Muscle layer of duodenum (tissue), 2 donors: ENCODE data around the gene PRKD2.
"Not testable (repeated sequence)": the region's sequence is repeated elsewhere in the genome, so short reads cannot be mapped to it uniquely, and the experiment has no call there.

Experiments
- H3K27ac ChIP-seq: one replicate; pipeline ENCODE4 v1.7.0; 2013; ENCODE audit warnings: mild to moderate bottlenecking, low read length
- H3K27me3 ChIP-seq: one replicate; pipeline ENCODE4 v1.7.0; 2013; ENCODE audit warnings: low read depth, mild to moderate bottlenecking, control low read depth, low read length
- H3K36me3 ChIP-seq, 2 donors: one replicate each; pipeline ENCODE4 v1.7.0; 2013; ENCODE audit warnings: low read length in 2 of 2, control low read depth in 1 of 2, mild to moderate bottlenecking in 1 of 2; ENCODE audit not compliant: insufficient read depth in 2 of 2, control insufficient read depth in 1 of 2
- H3K4me1 ChIP-seq, 2 donors: one replicate each; pipeline ENCODE4 v1.7.0; 2013; ENCODE audit warnings: low read length in 2 of 2, mild to moderate bottlenecking in 2 of 2, control low read depth in 1 of 2, moderate library complexity in 1 of 2; ENCODE audit not compliant: insufficient read depth in 2 of 2, control insufficient read depth in 1 of 2
- H3K4me3 ChIP-seq, 2 donors: one replicate each; pipeline ENCODE4 v1.7.0; 2013; ENCODE audit warnings: low read length in 2 of 2, low read depth in 1 of 2, mild to moderate bottlenecking in 1 of 2
- H3K9me3 ChIP-seq, 2 donors: one replicate each; pipeline ENCODE4 v1.7.0; 2013; ENCODE audit warnings: low read length in 2 of 2, control low read depth in 1 of 2, mild to moderate bottlenecking in 1 of 2; ENCODE audit not compliant: control insufficient read depth in 1 of 2
- donor health status: healthy.

The PRKD2 gene

DNA sequence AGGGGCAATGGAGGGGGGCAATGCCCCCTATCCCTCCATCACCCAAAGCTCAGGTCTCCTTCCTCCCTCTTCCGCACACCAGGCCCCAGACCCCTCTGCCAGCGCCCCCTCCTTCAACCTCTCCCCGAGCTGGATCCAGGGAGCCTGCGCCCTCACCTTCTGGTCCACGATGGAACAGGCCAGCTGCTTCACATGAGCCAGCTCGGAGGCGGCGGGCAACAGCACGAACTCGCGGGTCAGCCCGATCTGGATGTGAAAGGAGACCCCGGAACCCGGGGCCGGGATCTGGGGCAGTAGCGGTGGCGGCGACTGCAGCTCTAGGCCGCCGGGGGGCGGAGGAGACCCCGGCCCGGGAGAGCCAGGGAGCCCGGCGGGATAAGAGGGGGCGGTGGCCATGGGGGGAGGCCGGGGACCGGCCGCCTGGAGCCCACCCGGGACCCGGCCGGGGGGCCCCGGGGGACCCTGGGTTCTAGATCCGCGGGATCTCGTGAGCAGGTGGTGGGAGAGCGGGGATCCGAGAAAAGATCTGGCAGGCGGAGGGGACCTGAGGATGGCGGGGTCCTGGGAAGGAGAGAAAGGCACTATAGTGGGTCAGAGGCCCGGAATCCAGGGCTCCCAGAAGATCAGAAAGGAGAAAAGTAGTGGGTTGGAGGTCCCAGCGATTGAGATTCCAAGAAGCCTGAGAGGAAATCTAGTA lies 791 bp downstream of the PRKD2 start:
- no peaks in the 10 kb centered on the region for H3K27me3 ChIP-seq

GRCh38 chr19:46715620-46715974 lies 1.3 kb downstream of the PRKD2 start:
- peaks cover 4 to 25% of the 10 kb centered on the region in 2 donors for H3K4me1 ChIP-seq

More for the DNA sequence above, 791 bp downstream of the PRKD2 start:
- no peaks in the 10 kb centered on the region for H3K9me3 ChIP-seq
- H3K27ac ChIP-seq: peak overlapping the region; percentile 95
- peaks cover 4 to 25% of the 10 kb centered on the region in 2 donors for H3K4me1 ChIP-seq
- peaks cover 6 to 14% of the 10 kb centered on the region in 2 donors for H3K36me3 ChIP-seq
- peak overlapping the region; percentile 76 to 81 for H3K4me3 ChIP-seq

GRCh38 chr19:46714444-46715106 lies 2.3 kb downstream of the PRKD2 start:
- Histone ChIP-seq H3K36me3 (peaks cover 0 to 11% of the 10 kb centered on the region in 2 donors), H3K4me1 (peaks cover 4 to 25% of the 10 kb centered on the region in 2 donors), H3K27ac (peak overlapping the region; percentile 95), H3K9me3 (no peaks in the 10 kb centered on the region), H3K4me3 (peak overlapping the region; percentile 76 to 81), H3K27me3 (no peaks in the 10 kb centered on the region)

More at GRCh38 chr19:46715620-46715974, 1.3 kb downstream of the PRKD2 start:
- Histone ChIP-seq H3K36me3 (peaks cover 3 to 14% of the 10 kb centered on the region in 2 donors), H3K4me3 (peak overlapping the region; percentile 76 to 81), H3K27me3 (no peaks in the 10 kb centered on the region), H3K9me3 (no peaks in the 10 kb centered on the region), H3K27ac (peak overlapping the region; percentile 95)

DNA sequence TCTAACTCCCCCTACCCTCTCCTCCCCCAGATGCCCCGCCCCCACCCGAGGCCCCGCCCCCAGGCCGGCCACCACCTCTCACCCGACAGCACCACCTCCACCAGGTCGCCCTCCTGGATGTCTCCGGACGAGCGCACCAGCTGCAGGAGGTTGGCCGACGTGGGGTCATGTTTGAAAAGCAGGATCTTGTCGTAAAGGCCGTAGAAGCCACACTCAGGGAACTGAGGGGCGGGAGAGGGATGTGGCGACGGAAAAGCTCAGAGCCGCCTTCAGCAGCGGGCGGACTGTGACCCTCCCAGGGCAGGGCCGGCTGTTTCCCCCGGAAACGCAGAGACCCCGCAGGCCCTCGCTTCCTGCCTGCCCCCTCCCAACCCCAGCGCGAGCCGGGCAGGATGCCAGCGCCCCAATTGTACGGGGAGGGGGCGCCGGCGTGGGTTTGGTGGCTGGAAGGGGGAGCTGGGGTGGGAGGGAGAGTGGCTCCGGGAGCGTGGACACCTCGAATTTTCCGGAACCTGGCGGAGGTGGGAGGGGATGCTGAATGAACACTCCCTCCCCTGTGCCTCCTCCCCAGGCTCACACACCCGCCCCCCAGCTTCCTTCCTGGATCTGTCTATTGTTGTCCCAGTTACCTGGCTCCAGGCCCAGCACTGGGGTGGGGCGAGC lies 3.0 kb downstream of the PRKD2 start:
- peaks cover 4 to 25% of the 10 kb centered on the region in 2 donors for H3K4me1 ChIP-seq
- no peaks in the 10 kb centered on the region for H3K9me3 ChIP-seq
- H3K27ac ChIP-seq: no peak overlapping the region

DNA sequence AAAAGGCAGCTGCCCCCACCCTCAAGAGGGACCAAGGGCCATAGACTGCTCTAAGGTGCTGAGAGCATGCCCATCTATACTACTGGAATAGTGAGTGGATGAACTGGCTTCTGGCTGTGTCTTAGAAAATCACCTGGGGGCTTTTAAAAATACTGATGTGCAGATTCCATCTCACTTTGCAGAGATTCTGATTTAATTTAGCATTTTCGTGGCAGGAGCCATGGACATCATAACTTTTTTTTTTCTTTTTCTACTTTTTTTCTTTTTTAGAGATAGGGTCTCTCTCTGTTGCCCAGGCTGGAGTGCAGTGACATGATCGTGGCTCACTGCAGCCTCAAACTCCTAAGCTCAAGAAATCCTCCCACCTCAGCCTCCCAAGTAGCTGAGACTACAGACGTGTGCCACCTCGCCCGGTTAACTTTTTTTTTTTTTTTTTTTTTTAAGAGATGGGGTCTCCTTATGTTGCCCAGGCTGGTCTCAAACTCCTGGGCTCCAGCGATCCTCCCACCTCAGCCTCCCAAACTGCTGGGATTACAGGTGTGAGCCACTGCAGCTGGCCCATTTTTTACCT lies 4.1 kb downstream of the PRKD2 start:
- not testable (repeated sequence) for H3K27ac ChIP-seq, H3K4me3 ChIP-seq, H3K27me3 ChIP-seq, H3K9me3 ChIP-seq
- peaks cover 4 to 15% of the 10 kb centered on the region in 2 donors for H3K4me1 ChIP-seq
- H3K36me3 ChIP-seq: peaks cover 0 to 23% of the 10 kb centered on the region in 2 donors

More for the DNA sequence above, 3.0 kb downstream of the PRKD2 start:
- Histone ChIP-seq H3K27me3 (no peaks in the 10 kb centered on the region), H3K36me3 (peaks cover 0 to 15% of the 10 kb centered on the region in 2 donors), H3K4me3 (peak overlapping the region; percentile 55 to 81)

DNA sequence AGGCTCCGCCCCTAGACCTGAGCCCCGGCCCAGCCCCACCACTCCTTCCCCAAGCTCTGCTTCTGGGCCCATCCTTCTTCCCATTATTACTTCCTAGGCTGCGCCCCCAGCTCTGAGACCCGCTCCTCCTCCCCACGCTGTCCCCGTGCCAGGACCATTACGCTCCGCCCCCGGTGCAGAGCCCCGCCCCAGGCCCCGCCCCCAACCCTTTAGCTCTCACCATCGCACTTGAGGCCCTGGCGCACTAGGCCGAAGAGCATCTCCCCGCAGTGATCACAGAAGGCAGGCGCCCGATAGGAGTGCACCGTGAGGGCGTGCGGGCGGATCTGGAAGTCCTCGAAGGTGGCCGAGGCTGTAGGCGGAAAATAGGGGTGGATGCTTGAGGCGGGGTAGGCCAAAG lies 6.2 kb downstream of the PRKD2 start:
- Histone ChIP-seq H3K27ac (no peak overlapping the region), H3K36me3 (peaks cover 7 to 41% of the 10 kb centered on the region in 2 donors), H3K27me3 (no peaks in the 10 kb centered on the region)

GRCh38 chr19:46704379-46705076 lies 12.4 kb downstream of the PRKD2 start:
- H3K36me3 ChIP-seq: peaks cover 18 to 73% of the 10 kb centered on the region in 2 donors

More for the DNA sequence above, 6.2 kb downstream of the PRKD2 start:
- Histone ChIP-seq H3K4me3 (no peak overlapping the region), H3K4me1 (peaks cover 4 to 9% of the 10 kb centered on the region in 2 donors), H3K9me3 (no peaks in the 10 kb centered on the region)

DNA sequence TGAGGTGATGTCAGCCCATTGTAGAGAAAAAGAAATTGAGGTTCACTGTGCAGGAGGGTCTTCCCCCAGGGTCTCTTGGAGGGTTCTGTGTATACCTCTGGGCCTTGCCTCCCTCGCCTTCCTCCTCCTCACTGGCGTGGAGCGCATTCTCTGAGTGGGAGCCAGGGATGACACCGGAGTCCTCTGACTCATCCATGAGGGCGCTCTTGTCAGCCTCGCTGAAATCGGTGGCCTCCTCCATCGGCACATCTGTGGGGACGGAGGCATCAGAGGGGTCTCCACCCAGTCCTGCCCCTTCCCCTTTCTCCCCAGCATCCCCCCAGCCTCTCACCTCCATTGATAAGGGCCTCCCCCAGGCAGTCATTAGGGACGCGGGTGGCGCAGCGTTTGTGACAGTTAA lies 16.2 kb downstream of the PRKD2 start:
- no peak overlapping the region for H3K27ac ChIP-seq
- H3K36me3 ChIP-seq: peaks cover 26 to 69% of the 10 kb centered on the region in 2 donors
- no peaks in the 10 kb centered on the region for H3K27me3 ChIP-seq
- peaks cover 0 to 10% of the 10 kb centered on the region in 2 donors for H3K4me1 ChIP-seq
- H3K9me3 ChIP-seq: no peaks in the 10 kb centered on the region
- no peak overlapping the region for H3K4me3 ChIP-seq

More at GRCh38 chr19:46704379-46705076, 12.4 kb downstream of the PRKD2 start:
- Histone ChIP-seq H3K9me3 (no peaks in the 10 kb centered on the region), H3K4me1 (no peaks in the 10 kb centered on the region), H3K4me3 (no peak overlapping the region), H3K27ac (no peak overlapping the region), H3K27me3 (no peaks in the 10 kb centered on the region)

GRCh38 chr19:46698395-46699321 lies 18.3 kb downstream of the PRKD2 start:
- Histone ChIP-seq H3K36me3 (peaks cover 22 to 76% of the 10 kb centered on the region in 2 donors), H3K9me3 (no peaks in the 10 kb centered on the region), H3K4me1 (peaks cover 0 to 10% of the 10 kb centered on the region in 2 donors), H3K27ac (no peak overlapping the region), H3K4me3 (no peak overlapping the region), H3K27me3 (no peaks in the 10 kb centered on the region)
